ENCODE data around the gene EPPIN. TPM values are rescaled to one million over a fixed set of nuclear protein-coding genes. Genes with fewer than 3 reads are reported as not detected.

Gene EPPIN
- total and polyA plus RNA-seq, 2 of the 8 experiments (the other 6 are each of a cell fraction or from before 2014, with no cell fraction given) = 0.06 TPM; not detected in 1

DNA sequence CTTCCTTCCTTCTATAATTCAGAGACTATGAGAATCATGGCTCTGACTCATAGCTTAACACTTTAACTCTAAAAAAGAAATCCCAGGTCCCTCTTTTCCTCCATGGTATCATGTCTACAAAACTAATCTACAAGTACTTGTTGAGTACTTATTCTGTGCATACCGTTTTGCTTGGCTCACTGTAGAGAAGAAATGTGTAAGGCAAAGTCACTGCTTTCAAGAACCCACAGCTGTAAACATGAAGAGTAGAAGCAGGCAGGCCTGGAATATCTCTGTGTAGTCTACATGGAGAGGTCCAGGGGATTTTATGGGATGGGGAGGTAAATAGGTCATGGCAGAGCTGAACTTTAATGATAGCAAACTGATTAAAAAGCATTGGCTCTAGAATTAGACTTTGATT, 45.6 kb downstream of the EPPIN start (continued):
- TF ChIP-seq, protein P1, sequence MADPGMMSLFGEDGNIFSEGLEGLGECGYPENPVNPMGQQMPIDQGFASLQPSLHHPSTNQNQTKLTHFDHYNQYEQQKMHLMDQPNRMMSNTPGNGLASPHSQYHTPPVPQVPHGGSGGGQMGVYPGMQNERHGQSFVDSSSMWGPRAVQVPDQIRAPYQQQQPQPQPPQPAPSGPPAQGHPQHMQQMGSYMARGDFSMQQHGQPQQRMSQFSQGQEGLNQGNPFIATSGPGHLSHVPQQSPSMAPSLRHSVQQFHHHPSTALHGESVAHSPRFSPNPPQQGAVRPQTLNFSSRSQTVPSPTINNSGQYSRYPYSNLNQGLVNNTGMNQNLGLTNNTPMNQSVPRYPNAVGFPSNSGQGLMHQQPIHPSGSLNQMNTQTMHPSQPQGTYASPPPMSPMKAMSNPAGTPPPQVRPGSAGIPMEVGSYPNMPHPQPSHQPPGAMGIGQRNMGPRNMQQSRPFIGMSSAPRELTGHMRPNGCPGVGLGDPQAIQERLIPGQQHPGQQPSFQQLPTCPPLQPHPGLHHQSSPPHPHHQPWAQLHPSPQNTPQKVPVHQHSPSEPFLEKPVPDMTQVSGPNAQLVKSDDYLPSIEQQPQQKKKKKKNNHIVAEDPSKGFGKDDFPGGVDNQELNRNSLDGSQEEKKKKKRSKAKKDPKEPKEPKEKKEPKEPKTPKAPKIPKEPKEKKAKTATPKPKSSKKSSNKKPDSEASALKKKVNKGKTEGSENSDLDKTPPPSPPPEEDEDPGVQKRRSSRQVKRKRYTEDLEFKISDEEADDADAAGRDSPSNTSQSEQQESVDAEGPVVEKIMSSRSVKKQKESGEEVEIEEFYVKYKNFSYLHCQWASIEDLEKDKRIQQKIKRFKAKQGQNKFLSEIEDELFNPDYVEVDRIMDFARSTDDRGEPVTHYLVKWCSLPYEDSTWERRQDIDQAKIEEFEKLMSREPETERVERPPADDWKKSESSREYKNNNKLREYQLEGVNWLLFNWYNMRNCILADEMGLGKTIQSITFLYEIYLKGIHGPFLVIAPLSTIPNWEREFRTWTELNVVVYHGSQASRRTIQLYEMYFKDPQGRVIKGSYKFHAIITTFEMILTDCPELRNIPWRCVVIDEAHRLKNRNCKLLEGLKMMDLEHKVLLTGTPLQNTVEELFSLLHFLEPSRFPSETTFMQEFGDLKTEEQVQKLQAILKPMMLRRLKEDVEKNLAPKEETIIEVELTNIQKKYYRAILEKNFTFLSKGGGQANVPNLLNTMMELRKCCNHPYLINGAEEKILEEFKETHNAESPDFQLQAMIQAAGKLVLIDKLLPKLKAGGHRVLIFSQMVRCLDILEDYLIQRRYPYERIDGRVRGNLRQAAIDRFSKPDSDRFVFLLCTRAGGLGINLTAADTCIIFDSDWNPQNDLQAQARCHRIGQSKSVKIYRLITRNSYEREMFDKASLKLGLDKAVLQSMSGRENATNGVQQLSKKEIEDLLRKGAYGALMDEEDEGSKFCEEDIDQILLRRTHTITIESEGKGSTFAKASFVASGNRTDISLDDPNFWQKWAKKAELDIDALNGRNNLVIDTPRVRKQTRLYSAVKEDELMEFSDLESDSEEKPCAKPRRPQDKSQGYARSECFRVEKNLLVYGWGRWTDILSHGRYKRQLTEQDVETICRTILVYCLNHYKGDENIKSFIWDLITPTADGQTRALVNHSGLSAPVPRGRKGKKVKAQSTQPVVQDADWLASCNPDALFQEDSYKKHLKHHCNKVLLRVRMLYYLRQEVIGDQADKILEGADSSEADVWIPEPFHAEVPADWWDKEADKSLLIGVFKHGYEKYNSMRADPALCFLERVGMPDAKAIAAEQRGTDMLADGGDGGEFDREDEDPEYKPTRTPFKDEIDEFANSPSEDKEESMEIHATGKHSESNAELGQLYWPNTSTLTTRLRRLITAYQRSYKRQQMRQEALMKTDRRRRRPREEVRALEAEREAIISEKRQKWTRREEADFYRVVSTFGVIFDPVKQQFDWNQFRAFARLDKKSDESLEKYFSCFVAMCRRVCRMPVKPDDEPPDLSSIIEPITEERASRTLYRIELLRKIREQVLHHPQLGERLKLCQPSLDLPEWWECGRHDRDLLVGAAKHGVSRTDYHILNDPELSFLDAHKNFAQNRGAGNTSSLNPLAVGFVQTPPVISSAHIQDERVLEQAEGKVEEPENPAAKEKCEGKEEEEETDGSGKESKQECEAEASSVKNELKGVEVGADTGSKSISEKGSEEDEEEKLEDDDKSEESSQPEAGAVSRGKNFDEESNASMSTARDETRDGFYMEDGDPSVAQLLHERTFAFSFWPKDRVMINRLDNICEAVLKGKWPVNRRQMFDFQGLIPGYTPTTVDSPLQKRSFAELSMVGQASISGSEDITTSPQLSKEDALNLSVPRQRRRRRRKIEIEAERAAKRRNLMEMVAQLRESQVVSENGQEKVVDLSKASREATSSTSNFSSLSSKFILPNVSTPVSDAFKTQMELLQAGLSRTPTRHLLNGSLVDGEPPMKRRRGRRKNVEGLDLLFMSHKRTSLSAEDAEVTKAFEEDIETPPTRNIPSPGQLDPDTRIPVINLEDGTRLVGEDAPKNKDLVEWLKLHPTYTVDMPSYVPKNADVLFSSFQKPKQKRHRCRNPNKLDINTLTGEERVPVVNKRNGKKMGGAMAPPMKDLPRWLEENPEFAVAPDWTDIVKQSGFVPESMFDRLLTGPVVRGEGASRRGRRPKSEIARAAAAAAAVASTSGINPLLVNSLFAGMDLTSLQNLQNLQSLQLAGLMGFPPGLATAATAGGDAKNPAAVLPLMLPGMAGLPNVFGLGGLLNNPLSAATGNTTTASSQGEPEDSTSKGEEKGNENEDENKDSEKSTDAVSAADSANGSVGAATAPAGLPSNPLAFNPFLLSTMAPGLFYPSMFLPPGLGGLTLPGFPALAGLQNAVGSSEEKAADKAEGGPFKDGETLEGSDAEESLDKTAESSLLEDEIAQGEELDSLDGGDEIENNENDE (IDR thresholded peaks at IDR 0.05; ENCODE audit: insufficient replicate concordance, low read length) = no peak
- TF ChIP-seq RFX5 (IDR thresholded peaks at IDR 0.05; ENCODE audit: borderline replicate concordance, low read depth, low read length) (no peak), CHD1 (IDR thresholded peaks at IDR 0.05; ENCODE audit: low read depth, low read length) (no peak), KDM4A (IDR thresholded peaks at IDR 0.05; ENCODE audit: low read depth, low read length, severe bottlenecking) (no peak), EP300 (IDR thresholded peaks at IDR 0.05; ENCODE audit: borderline replicate concordance in 1 of 2, low read depth in 2 of 2, low read length in 2 of 2) (no peak)
- TF ChIP-seq, protein P2, sequence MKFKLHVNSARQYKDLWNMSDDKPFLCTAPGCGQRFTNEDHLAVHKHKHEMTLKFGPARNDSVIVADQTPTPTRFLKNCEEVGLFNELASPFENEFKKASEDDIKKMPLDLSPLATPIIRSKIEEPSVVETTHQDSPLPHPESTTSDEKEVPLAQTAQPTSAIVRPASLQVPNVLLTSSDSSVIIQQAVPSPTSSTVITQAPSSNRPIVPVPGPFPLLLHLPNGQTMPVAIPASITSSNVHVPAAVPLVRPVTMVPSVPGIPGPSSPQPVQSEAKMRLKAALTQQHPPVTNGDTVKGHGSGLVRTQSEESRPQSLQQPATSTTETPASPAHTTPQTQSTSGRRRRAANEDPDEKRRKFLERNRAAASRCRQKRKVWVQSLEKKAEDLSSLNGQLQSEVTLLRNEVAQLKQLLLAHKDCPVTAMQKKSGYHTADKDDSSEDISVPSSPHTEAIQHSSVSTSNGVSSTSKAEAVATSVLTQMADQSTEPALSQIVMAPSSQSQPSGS (IDR thresholded peaks at IDR 0.05; ENCODE audit: low read length) = no peak
- TF ChIP-seq, protein P3, sequence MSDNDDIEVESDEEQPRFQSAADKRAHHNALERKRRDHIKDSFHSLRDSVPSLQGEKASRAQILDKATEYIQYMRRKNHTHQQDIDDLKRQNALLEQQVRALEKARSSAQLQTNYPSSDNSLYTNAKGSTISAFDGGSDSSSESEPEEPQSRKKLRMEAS (IDR thresholded peaks at IDR 0.05) = no peak
